GM21717 (cell line): ENCODE data around the gene BCL3.
"Not testable (repeated sequence)": the region's sequence is repeated elsewhere in the genome, so short reads cannot be mapped to it uniquely, and the experiment has no call there.

ENCODE experiments used
- ATAC-seq: cut with Tn5 transposase; IDR thresholded peaks from one replicate; pipeline ENCODE4 v1.9.1; 2021; ENCODE audit warnings: mild to moderate bottlenecking, moderate library complexity; ENCODE audit not compliant: unreplicated experiment

BCL3 gene, protein sequence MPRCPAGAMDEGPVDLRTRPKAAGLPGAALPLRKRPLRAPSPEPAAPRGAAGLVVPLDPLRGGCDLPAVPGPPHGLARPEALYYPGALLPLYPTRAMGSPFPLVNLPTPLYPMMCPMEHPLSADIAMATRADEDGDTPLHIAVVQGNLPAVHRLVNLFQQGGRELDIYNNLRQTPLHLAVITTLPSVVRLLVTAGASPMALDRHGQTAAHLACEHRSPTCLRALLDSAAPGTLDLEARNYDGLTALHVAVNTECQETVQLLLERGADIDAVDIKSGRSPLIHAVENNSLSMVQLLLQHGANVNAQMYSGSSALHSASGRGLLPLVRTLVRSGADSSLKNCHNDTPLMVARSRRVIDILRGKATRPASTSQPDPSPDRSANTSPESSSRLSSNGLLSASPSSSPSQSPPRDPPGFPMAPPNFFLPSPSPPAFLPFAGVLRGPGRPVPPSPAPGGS

DNA sequence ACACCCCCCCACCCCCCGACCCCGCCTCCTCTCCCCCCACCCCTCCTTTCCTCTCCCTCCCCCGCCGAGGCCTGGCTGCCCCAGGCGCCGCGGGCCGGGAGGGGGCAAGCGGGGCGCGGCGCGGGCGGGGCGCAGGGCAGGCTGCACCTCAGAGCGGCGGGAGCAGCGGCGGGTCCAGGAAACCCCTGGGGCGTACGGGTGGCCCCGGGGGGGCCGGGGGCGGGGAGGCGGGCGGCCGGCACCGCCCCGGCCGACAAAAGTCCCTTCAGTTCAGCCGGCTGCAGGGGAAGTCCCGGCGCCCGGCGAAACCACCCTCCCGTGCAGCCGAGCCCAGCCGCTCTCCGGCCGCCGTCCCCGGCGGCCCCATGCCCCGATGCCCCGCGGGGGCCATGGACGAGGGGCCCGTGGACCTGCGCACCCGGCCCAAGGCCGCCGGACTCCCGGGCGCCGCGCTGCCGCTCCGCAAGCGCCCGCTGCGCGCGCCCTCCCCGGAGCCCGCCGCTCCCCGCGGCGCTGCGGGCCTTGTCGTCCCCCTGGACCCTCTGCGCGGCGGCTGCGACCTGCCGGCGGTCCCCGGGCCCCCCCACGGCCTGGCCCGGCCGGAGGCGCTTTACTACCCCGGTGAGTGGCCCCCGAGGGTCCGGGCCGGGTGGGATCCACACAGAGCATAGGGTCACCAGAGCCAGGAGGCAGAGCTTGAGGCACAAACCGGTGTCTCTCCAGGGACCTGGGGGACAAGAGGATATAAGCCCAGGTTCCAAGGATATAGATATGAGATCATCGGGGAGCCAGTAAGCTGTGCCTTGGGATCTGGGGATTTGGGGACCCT lies at the start of gene BCL3:
Gene BCL3, plus strand, starts transcription at position 283 of the 829 bp plus-strand sequence. Its CDS starts 83 bp downstream, at position 366.
- no peak for ATAC-seq

DNA sequence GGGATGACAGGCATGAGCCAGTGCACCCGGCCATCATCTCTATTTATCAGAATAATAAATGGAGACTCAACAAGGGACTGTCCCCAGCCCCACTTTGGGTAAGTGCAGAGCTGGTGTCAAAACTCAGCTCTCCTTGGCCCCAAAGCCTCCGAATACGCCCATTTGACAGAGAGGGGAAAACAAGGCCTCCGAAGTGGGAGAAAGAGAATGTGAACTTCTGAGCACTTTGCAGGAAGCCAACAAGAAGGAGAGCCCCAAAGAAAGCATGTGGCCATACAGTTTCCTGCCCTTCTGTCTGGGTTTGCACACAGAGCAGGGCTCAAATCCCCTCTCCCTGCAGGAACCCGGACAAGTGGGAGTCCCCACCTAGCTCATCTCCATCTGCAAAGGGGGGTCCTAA lies 48.0 kb upstream of the BCL3 start:
- ATAC-seq: no peak

DNA sequence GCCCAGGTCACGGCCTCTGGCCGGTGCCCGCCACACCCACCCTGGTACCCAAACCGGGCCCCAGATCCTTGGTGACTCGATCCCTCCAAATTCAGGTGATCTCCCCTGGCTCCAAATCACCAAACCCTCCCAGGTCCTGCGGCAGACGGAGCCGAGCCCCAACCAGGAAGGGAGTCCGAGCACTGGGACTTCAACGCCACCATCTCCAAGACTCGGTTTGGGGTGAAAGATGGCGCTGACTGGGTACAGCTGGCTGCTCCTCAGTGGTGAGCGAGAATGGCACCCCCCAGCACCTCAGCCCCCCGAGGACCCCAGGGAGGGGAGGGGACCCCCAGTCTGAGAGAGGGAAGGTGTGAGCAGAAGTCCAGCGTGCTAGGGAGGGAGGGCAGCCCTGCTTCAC lies 47.3 kb upstream of the BCL3 start:
- no peak for ATAC-seq

DNA sequence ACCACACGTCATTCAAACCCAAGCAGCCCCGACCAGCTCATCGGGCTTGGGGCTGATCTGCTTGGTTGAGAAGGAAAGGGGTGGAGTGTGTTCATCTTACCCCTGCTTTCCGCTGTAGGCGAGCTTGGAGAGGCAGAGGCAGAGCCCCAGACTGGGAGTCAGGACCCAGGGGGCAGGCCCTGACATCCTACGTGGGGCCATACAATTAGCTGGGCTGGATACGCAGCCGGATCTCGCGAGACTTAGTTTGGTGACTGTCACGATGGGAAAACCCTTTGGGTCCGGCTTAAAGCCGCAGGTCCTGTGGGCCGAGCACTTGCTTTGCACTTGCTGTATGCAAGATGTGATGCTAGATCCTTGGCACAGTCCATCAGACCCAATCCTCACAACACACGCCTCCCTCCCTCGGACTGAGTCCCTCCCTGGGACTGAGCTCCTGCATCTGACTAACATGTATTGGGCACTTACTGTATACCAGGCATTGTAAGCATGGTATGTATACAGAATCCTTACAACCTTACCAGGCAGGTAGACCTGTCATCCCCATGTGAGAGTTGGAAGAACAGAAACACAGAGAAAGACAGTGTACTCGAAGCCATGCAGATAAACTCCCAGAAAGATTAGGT lies 45.8 kb upstream of the BCL3 start:
- no peak for ATAC-seq

DNA sequence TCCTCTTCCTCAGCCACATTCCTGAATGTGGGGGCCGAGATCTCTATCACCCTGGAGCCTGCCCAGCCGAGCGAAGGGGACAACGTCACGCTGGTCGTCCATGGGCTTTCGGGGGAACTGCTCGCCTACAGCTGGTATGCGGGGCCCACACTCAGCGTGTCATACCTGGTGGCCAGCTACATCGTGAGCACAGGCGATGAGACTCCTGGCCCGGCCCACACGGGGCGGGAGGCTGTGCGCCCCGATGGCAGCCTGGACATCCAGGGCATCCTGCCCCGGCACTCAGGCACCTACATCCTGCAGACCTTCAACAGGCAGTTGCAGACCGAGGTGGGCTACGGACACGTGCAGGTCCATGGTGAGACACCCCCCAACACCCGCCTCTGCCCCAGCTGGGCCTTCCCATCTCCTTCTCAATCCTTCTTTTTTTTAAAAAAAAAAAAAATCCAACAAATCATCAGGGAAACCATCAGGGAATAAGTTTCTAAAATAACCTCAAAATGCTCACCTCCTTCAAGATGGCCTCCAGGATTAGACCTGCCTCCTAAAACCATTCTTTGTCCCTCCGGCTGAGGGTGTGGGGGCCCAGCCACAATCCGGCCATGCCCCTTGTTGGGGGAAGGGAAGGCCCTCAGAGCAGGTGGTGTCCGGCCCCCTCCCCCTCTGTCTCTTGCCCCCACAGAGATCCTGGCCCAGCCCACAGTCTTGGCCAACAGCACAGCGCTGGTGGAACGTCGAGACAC lies 45.0 kb upstream of the BCL3 start:
- ATAC-seq: no peak

DNA sequence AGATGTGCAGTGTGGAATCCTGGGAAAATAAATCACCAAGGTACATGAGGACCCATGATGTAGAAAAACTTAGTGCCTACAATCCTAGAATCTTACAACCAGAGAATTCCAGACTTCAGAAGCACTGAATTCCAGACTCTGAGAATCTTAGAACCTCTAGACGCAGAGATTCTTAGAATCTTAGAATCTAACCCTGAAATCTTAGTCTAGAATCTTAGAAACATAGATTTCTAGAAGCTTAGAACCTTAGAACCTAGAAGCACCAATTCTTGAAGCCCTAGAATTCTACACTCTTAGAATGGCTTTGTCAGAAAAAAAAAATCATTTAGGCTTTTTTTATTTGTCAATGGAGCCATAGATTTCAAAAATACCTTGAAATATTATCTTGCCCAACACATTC lies 43.5 kb upstream of the BCL3 start:
- ATAC-seq: no peak

DNA sequence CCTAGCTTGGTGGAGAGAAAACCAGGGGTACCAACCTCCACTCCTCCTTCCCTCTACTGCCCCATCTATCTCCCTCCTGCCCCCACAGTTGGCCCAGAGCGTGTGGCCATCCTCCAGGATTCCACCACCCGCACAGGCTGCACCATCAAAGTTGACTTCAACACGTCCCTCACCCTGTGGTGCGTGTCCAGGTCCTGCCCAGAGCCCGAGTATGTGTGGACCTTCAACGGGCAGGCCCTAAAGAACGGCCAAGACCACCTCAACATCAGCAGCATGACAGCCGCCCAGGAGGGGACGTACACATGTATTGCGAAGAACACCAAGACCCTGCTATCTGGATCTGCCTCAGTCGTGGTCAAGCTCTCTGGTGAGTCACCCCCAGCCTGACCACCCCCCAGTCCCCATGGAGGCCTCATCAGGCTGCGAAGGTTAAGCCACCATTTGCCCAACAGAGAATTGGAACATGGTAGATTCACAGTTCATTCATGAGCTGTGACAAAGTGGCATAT lies 43.0 kb upstream of the BCL3 start:
- no peak for ATAC-seq

DNA sequence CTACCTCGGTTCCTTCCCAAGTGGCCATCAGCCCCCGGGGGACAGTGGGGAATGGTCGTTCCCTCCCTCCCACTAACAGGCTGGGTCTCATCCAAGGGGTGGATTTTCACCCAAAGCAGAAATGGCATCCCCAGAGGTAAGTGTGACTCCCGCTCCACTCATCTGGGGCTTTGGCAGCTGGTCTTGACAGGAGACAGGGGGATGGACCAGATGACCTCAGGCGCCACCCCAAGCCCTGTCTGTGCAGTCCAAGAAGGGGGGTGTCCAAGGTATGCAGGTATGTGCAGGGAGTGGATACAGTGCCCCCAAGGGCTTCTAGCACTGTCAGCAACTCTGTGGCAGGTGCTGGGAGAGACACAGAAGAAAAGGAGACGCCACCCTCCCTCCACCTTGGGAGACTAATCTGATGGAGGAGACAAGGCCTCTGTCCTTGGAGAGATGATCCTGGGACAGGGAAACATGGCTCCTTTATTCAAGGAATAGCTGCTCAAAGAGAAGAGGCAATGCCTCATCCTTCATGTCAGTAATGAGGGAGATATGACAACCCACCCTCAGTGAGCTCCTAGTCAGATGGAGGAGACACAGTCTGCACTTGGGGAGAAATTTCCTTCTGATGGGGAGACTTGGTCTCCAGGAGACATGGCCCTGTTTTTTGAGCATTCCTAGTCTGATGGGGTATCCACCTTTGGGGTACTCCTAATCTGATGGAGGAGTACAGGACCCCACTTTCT lies 41.8 kb upstream of the BCL3 start:
- no peak for ATAC-seq

DNA sequence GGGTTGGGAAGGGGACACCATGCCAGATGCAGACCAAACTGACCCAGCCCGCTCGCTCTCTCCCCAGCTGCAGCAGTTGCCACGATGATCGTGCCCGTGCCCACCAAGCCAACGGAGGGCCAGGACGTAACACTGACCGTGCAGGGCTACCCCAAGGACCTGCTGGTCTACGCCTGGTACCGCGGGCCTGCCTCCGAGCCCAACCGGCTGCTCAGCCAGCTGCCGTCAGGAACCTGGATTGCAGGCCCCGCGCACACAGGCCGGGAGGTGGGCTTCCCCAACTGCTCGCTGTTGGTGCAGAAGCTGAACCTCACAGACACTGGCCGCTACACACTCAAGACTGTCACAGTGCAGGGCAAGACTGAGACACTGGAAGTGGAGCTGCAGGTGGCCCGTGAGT lies 40.7 kb upstream of the BCL3 start:
- no peak for ATAC-seq

DNA sequence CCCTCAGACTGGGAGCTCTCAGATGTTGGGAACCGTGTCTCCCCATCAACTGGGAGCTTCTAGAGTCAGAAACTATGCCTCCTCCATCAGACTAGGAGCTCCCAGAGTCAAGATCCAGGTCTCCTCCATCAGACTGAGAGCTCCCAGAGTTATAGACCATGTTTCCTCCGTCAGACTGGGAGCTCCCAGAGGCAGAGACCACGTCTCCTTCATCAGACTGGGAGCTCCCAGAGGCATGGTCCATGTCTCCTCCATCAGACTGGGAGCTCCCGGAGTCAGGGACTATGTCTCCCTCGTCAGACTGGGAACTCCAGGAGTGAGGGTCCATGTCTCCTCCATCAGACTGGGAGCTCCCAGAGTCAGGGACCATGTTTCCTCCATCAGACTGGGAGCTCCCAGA lies 39.6 kb upstream of the BCL3 start:
- ATAC-seq: no peak

DNA sequence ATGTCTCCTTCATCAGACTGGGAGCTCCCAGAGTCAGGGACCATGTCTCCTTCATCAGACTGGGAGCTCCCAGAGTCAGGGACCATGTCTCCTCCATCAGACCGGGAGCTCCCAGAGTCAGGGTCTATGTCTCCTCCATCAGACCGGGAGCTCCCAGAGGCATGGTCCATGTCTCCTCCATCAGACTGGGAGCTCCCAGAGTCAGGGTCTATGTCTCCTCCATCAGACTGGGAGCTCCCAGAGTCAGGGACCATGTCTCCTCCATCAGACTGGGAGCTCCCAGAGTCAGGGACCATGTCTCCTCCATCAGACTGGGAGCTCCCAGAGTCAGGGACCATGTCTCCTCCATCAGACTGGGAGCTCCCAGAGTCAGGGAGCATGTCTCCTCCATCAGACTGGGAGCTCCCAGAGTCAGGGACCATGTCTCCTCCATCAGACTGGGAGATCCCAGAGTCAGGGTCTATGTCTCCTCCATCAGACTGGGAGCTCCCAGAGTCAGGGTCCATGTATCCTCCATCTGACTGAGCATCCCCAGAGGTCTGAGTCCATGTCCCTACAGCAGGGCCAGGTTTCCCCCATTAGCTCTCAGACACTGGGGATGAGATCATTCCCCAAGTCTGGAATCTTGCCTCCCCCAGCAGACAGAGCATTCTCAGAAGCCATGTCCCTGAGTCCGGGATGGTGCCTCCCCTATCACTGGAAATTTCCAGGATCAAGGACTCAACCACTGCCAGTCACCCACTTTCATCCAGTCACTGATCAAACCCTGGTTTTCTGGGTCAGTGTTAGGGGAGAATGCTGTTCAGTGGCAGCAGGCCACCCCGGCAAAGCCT lies 38.9 kb upstream of the BCL3 start:
- ATAC-seq: not testable (repeated sequence)

DNA sequence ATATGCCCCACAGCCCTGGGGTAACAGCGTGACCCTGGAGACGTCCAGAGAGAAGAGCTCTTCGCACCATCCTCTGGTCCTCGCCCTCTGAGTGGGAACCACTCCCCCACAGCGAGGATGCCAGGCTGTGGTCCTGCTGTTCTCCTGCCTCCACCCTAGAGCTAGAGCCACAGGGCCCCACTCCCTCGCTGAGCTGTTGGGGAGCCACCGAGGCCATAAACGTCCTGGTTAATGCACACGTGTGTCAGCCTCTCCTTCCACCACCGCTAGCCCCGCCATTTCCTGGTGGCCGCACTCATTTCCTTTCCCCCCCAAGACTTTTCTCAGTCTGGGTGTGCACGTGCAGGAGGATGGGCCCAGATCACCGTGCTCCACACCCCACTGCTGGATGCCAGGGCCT lies 38.0 kb upstream of the BCL3 start:
- ATAC-seq: no peak

DNA sequence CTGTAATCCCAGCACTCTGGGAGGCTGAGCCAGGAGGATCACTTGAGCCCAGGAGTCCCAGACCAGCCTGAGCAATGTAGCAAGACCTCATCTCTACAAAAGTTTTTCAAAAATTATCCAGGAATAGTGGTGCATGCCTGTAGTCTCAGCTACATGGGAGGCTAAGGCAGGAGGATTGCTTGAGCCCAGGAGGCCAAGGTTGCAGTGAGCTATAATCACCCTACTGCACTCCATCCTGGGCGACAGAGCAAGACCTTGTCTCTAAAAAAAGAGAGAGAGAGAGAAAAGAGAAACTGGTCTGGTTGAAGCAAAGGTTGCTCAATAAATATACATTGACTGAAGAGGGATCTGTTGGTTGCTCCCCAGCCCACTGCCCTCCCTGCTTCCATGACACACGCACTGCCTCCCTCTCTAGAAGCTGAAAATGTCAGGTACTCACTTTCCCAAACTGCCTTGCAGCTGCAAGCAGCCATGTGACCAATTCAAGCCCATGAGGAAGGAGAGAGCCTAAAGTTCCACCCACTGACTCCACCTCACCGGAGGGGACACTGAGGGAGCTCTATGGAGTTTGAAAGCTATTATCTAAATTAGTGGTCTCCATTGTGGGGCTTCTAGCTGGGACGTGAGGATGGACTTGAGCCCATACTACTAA lies 35.5 kb upstream of the BCL3 start:
- ATAC-seq: no peak

DNA sequence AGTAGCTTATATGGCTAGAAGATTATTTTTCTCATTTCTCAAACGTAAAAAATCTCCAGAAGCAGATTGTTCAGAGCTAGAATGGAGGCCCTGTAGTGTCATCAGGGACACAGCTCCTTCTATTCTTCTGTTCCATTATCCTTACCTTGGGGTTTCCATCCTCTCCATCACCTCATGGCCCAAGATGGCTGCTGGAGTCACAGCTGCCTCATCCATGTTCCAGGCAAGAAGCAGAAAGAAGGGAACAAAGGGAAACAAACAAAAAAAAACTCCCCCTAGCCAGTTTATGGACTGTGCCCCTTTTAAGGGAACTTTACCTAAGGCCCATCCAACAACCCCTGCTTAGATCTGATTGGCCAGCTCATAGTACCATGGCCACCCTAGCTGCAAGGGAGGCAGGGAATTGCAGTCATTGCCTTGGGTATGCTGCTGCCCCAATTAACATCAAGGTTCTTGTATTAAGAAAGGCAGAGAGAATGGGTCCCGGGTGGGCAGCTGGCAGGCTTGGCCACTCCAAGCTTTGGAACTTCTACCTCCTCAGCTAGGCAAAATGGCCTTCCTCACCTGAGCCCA lies 33.8 kb upstream of the BCL3 start:
- no peak for ATAC-seq

DNA sequence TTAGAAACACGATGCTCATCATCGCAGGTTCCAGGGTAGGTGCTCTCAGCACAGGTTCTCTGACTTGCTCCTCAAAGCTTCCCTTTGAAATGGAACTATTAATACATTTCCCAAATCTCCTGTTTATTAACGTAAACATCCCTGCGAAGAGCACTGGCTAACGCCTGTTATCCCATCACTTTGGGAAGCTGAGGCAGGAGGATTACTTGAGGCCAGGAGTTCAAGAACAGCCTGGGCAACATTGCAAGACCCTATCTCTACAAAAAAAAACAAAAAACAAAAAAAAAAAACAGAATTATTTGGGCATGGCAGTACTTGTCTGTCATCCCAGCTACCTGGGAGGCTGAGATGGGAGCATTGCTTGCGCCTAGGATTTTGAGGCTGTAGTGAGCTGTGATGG lies 30.9 kb upstream of the BCL3 start:
- no peak for ATAC-seq

DNA sequence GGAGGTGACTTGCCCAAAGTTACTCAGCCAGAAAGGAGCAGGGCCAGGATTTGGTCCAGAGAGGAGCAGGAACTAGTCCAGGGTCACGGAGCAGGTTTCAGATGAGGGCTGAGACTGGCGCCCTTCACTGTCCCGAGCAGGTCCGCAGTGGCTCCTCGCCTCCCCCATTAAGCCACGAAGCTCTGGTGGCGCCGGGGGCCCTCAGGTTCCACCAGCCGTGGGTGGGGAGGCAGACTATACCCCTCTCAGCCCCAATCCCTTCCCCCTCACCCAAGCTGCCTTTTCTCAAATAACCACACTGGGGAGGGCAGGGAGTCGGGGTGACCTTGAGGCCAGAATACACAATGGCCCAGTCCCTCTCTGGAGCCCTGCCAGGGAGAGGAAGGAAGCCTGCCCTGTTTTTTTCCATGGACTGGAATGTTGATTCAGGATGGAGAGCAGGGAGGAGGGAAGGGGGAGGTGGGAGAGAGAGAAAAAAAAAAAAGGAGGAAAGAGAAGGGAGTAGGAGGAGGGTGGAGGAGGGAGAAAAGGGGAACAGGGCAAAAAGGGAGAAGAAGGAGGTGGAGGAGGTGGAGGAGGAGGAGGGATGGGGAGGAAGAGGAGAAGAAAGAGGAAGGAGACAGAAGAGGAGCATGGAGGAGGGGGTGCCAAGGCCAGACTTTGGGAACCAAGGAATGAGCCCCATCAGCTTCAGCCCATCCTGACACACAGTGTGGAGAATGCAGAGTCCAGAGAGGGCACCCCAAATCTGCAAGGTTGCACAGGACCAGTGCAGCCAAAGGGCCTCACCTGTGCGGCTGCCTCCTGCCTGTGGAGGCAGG lies 29.9 kb upstream of the BCL3 start:
- no peak for ATAC-seq

DNA sequence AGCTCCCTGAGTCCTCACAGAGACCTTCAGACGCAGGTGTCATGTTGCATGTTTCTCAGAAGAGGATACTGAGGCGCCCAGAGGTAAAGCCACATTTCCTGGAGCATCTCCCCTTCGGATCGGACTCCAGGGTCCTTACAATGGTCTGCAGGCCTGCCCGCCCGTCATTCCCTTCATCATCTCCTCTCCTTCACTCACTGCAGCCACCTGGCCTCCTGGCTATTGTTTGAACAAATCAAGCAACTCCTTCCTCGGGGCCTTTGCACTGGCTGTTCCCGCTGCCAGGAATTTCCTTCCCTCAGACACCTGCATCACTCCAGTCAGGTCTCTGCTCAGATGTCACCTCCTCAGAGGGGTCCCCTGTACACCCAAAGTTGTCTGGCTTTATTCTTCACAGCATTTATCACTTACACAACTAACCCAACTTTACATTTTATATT lies 29.2 kb upstream of the BCL3 start:
- ATAC-seq: no peak
